Measurements from ENCODE around the gene AARS1.
"Not testable (repeated sequence)": the region's sequence is repeated elsewhere in the genome, so short reads cannot be mapped to it uniquely, and the experiment has no call there.

AARS1 gene

DNA sequence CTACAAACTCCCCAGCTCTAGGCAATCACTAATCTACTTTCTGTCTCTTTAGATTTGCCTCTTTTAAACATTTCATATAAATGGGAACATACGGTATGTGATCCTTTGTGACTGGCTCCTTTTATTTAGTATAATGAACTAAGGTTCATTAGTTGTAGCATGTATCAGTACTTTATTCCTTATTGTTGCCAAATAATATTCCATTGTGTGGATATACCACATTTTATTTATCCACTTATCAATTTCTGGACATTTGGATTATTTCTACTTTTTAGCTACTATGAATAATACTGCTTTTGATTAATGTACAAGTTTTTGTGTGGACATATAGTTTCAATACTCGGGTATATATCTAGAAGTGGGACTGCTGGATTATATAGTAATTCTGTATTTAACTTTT, 17.6 kb upstream of the AARS1 start:
- TF ChIP-seq SUZ12 (IDR thresholded peaks at IDR 0.05; ENCODE audit: extremely low read depth, insufficient read depth, insufficient read length) (no peak), YY1 (IDR thresholded peaks at IDR 0.05; ENCODE audit: insufficient read depth, insufficient read length) (no peak), ZNF274 (IDR thresholded peaks at IDR 0.05; ENCODE audit: low read depth, low read length) (no peak)
- Histone ChIP-seq H3K27me3 (ENCODE audit: insufficient read depth, insufficient read length) (no peaks in the 10 kb centered on the region), H3K4me1 (ENCODE audit: insufficient read depth, insufficient read length) (peaks cover 5% of the 10 kb centered on the region), H3K4me3 (ENCODE audit: insufficient read length, low read depth) (no peak overlapping the region), H3K9ac (ENCODE audit: insufficient read length, low read depth) (no peak overlapping the region), H3K36me3 (ENCODE audit: insufficient read depth, insufficient read length, low read length) (no peaks in the 10 kb centered on the region), H3K9me3 (ENCODE audit: insufficient read depth, low read length) (no peaks in the 10 kb centered on the region)
- no peak for DNase-seq (ENCODE audit: low read depth, low spot score)

DNA sequence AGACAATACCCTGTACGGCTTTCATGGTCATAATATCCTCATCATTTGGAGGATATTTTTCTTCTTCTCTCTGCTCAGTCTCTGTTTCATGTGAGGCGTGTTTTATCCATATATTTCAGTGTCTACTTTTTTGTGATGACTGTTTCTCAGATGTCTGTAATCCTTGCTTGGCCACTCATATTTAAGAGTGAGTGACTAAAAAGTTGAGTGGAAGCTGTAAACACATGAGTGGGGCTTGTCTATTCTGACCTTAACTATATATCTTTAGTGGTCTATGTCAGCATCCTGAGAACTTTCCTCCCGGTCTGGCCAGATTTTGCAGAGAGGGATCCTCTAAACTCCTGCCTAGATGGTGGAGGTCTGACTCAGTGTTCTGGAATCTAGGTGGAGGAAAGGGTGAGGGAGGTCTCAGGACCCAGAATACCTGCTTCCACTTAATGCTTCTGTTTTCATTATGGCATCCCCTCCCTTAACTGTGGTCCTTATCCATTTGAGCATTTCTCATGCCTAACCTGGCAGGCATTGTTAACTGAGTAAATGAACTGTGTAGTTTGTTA, 15.7 kb upstream of the AARS1 start:
- no peak overlapping the region for H3K4me3 ChIP-seq (ENCODE audit: insufficient read length, low read depth)
- H3K9me3 ChIP-seq (ENCODE audit: insufficient read depth, low read length): peaks cover 15% of the 10 kb centered on the region
- no peak overlapping the region for H3K9ac ChIP-seq (ENCODE audit: insufficient read length, low read depth)
- no peaks in the 10 kb centered on the region for H3K27me3 ChIP-seq (ENCODE audit: insufficient read depth, insufficient read length)
- peak; percentile 11 for DNase-seq (ENCODE audit: low read depth, low spot score)
- peaks cover 4% of the 10 kb centered on the region for H3K36me3 ChIP-seq (ENCODE audit: insufficient read depth, insufficient read length, low read length)
- H3K4me1 ChIP-seq (ENCODE audit: insufficient read depth, insufficient read length): peaks cover 2% of the 10 kb centered on the region
- TF ChIP-seq ZNF274 (IDR thresholded peaks at IDR 0.05; ENCODE audit: low read depth, low read length): no peak
- no peak for TF ChIP-seq YY1 (IDR thresholded peaks at IDR 0.05; ENCODE audit: insufficient read depth, insufficient read length)
- no peak for TF ChIP-seq SUZ12 (IDR thresholded peaks at IDR 0.05; ENCODE audit: extremely low read depth, insufficient read depth, insufficient read length)

DNA sequence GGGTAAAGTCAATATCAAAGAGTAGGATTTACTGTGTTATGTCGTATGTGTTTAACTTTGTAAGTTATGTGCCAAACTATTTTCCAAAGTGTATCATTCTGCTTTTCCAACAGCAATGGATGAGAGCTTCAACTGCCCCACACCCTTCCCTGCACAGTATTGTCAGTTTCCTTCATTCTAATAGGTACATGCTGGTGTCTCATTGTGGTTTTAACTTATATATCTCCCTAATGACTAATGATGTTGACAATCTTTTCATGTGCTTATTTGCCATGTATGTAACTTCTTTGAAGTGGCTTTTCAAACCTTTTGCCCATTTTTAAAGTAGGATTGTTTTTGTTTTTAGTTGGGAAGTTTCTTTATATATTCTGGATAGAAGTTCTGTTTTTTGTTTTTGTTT, 13.4 kb upstream of the AARS1 start:
- Histone ChIP-seq H3K4me1 (ENCODE audit: insufficient read depth, insufficient read length) (peaks cover 2% of the 10 kb centered on the region), H3K9ac (ENCODE audit: insufficient read length, low read depth) (no peak overlapping the region), H3K36me3 (ENCODE audit: insufficient read depth, insufficient read length, low read length) (peaks cover 4% of the 10 kb centered on the region), H3K27me3 (ENCODE audit: insufficient read depth, insufficient read length) (no peaks in the 10 kb centered on the region), H3K9me3 (ENCODE audit: insufficient read depth, low read length) (peaks cover 15% of the 10 kb centered on the region), H3K4me3 (ENCODE audit: insufficient read length, low read depth) (no peak overlapping the region)
- no peak for DNase-seq (ENCODE audit: low read depth, low spot score)
- TF ChIP-seq SUZ12 (IDR thresholded peaks at IDR 0.05; ENCODE audit: extremely low read depth, insufficient read depth, insufficient read length) (no peak), ZNF274 (IDR thresholded peaks at IDR 0.05; ENCODE audit: low read depth, low read length) (no peak), YY1 (IDR thresholded peaks at IDR 0.05; ENCODE audit: insufficient read depth, insufficient read length) (no peak)

DNA sequence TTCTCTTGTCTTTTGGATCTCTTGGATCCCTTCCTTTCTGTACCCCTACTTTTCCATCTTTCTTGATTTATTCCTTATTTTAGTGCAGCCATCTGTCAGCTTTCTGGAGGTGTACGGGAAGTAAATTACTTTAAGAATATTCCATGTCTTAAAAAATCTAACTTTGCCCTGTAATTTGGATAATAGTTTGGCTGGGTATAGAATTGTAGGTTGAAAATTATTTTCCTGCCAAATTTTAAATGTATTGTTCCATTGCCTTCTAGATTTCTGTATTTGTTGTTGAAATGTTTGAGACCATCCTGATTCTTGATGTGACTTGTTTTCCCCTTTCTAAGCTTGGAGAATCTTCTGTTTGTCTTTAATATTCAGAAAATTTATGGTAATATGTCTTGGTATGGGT, 11.8 kb upstream of the AARS1 start:
- Histone ChIP-seq H3K4me3 (ENCODE audit: insufficient read length, low read depth) (no peak overlapping the region), H3K36me3 (ENCODE audit: insufficient read depth, insufficient read length, low read length) (peaks cover 4% of the 10 kb centered on the region), H3K4me1 (ENCODE audit: insufficient read depth, insufficient read length) (peaks cover 2% of the 10 kb centered on the region), H3K27me3 (ENCODE audit: insufficient read depth, insufficient read length) (no peaks in the 10 kb centered on the region), H3K9me3 (ENCODE audit: insufficient read depth, low read length) (peaks cover 15% of the 10 kb centered on the region), H3K9ac (ENCODE audit: insufficient read length, low read depth) (no peak overlapping the region)
- no peak for DNase-seq (ENCODE audit: low read depth, low spot score)
- TF ChIP-seq ZNF274 (IDR thresholded peaks at IDR 0.05; ENCODE audit: low read depth, low read length) (no peak), SUZ12 (IDR thresholded peaks at IDR 0.05; ENCODE audit: extremely low read depth, insufficient read depth, insufficient read length) (no peak), YY1 (IDR thresholded peaks at IDR 0.05; ENCODE audit: insufficient read depth, insufficient read length) (no peak)

DNA sequence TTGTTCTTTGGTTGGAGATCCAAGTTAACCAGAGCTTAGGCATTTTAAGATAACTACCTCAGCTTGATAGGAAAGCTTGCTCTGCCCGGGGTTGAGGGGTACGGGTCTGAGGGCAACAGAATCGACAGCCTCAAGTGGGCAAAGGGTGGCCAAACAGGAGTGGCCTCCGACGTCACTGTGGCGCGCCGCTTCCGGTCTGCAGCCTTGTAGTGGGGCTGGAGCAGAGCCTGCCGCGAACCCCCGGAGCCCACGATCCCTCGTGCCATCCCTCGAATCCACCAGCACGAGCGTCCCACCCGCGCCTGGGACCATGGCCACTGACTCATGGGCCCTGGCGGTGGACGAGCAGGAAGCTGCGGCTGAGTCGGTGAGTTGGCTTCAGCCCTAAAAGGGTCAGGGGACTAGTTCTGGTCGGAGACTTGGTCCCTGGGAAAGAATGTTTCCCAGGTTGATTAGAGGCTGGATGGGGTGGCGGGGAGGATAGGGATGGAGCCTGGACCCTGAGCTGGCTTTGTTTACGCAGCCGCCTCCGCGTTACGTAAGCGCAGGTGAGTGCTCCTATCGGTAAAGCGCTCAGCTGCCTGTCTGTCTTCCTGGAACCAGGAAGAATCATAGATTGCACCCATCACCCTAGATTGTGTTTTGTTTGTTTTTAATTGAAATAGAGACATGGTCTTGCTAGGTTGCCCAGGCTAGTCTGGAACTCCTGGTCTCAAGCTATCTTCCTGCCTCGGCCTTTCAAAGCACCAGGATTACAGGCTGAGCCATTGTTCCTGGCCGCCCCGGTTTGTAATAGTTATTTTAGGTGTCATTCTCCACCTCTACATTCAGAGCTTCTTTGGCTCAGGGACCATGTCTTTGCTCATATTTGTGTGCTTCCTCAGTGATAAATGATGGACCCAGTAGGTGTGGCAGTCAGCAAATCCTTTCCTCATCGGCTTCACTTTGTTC, 10.0 kb upstream of the AARS1 start, which contains the start of gene DDX19B:
TSS of gene DDX19B (plus strand) at position 199 of the 951 bp plus-strand sequence. CDS start at position 311, 112 bp downstream.
- TF ChIP-seq SUZ12 (IDR thresholded peaks at IDR 0.05; ENCODE audit: extremely low read depth, insufficient read depth, insufficient read length) (no peak), ZNF274 (IDR thresholded peaks at IDR 0.05; ENCODE audit: low read depth, low read length) (no peak), YY1 (IDR thresholded peaks at IDR 0.05; ENCODE audit: insufficient read depth, insufficient read length) (no peak)
- Histone ChIP-seq H3K27me3 (ENCODE audit: insufficient read depth, insufficient read length) (no peaks in the 10 kb centered on the region), H3K4me1 (ENCODE audit: insufficient read depth, insufficient read length) (no peaks in the 10 kb centered on the region), H3K36me3 (ENCODE audit: insufficient read depth, insufficient read length, low read length) (peaks cover 4% of the 10 kb centered on the region), H3K9ac (ENCODE audit: insufficient read length, low read depth) (peak within 1 kb of the TSS; percentile 94), H3K9me3 (ENCODE audit: insufficient read depth, low read length) (peaks cover 19% of the 10 kb centered on the region), H3K4me3 (ENCODE audit: insufficient read length, low read depth) (peak within 1 kb of the TSS; percentile 83)
- peak; percentile 38 for DNase-seq (ENCODE audit: low read depth, low spot score)

DNA sequence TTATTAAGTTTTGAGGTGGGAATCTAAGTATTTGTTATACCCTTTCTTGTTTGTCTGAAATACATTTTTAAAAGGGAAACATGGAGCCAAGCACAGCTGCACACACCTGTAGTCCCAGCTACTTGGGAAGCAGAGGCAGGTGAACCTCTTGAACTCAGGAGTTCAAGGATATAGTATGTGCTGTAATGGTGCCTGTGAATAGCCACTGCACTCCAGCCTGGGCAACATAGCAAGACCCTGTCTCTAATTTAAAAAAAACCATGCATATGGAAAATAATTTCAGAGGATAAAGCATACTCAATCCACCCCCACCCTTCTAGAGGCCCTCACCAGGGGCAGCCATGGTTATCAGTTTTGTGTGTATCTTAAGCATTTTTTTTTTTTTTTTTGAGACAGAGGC, 6.3 kb upstream of the AARS1 start:
- H3K27me3 ChIP-seq (ENCODE audit: insufficient read depth, insufficient read length): no peaks in the 10 kb centered on the region
- H3K36me3 ChIP-seq (ENCODE audit: insufficient read depth, insufficient read length, low read length): peaks cover 3% of the 10 kb centered on the region
- no peak overlapping the region for H3K9ac ChIP-seq (ENCODE audit: insufficient read length, low read depth)
- DNase-seq (ENCODE audit: low read depth, low spot score): no peak
- H3K4me1 ChIP-seq (ENCODE audit: insufficient read depth, insufficient read length): no peaks in the 10 kb centered on the region
- H3K4me3 ChIP-seq (ENCODE audit: insufficient read length, low read depth): no peak overlapping the region
- peaks cover 10% of the 10 kb centered on the region; the same call in 1 of the 2 replicates for H3K9me3 ChIP-seq (ENCODE audit: insufficient read depth, low read length)
- TF ChIP-seq ZNF274 (IDR thresholded peaks at IDR 0.05; ENCODE audit: low read depth, low read length) (no peak), SUZ12 (IDR thresholded peaks at IDR 0.05; ENCODE audit: extremely low read depth, insufficient read depth, insufficient read length) (no peak)

DNA sequence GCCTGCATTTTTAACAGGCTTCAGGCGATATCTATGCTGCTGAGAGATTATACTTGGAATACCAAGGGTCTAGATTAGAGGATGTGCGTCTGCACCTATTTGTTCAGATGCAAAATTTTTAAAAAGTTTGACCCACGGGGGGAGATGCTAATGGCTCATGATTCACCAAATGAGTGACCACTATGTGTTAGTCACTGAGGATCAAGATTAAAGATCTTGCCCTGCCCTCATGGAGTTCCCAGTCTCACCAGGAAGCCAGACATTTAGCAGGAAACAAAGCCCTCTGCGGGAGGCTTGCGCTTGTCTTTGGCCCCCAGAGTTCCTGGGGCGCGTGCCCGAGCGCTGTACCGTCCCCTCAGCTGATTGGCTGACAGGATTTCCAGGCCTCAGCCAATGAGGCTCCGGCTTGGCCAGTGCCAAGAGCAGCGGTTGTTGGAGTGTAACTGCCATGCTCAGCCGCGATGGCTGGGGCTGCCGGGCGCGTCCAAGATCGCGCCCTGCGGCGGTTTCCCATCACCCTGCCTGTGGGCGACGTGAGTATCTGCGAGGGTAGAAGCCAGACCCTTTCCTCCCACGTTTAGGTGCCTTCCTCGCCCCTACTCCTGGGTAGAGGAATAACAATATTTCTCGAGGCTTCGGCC, 5.2 kb upstream of the AARS1 start:
- no peak overlapping the region for H3K4me3 ChIP-seq (ENCODE audit: insufficient read length, low read depth)
- no peak overlapping the region for H3K9ac ChIP-seq (ENCODE audit: insufficient read length, low read depth)
- no peaks in the 10 kb centered on the region for H3K4me1 ChIP-seq (ENCODE audit: insufficient read depth, insufficient read length)
- no peak for DNase-seq (ENCODE audit: low read depth, low spot score)
- H3K36me3 ChIP-seq (ENCODE audit: insufficient read depth, insufficient read length, low read length): no peaks in the 10 kb centered on the region
- no peaks in the 10 kb centered on the region for H3K27me3 ChIP-seq (ENCODE audit: insufficient read depth, insufficient read length)
- H3K9me3 ChIP-seq (ENCODE audit: insufficient read depth, low read length): peaks cover 6% of the 10 kb centered on the region; the same call in 1 of the 2 replicates
- TF ChIP-seq ZNF274 (IDR thresholded peaks at IDR 0.05; ENCODE audit: low read depth, low read length) (no peak), YY1 (IDR thresholded peaks at IDR 0.05; ENCODE audit: insufficient read depth, insufficient read length) (no peak), SUZ12 (IDR thresholded peaks at IDR 0.05; ENCODE audit: extremely low read depth, insufficient read depth, insufficient read length) (no peak)

DNA sequence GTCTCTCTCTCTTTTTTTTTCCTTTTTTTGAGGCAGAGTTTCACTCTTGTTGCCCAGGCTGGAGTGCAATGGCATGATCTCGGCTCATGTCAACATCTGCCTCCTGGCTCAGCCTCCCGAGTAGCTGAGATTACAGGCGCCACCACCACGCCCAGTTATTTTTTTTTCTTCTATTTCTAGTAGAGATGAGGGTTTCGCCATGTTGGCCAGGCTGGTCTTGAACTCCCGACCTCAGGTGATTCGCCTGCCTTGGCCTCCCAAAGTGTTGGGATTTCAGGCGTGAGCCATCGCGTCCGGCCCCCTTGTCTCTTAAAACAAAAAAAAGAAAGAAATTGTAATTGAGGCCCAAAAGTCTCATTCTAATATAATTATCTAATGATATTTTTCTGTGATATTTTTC, 2.8 kb upstream of the AARS1 start:
- not testable (repeated sequence) for H3K9ac ChIP-seq (ENCODE audit: insufficient read length, low read depth); H3K9me3 ChIP-seq (ENCODE audit: insufficient read depth, low read length); H3K27me3 ChIP-seq (ENCODE audit: insufficient read depth, insufficient read length); H3K4me1 ChIP-seq (ENCODE audit: insufficient read depth, insufficient read length); H3K36me3 ChIP-seq (ENCODE audit: insufficient read depth, insufficient read length, low read length); DNase-seq (ENCODE audit: low read depth, low spot score); H3K4me3 ChIP-seq (ENCODE audit: insufficient read length, low read depth)

Data from NT2/D1 (cell line).